K562 (cell line): Measurements from ENCODE around the gene SLC35E1. TPM values are rescaled to one million over a fixed set of nuclear protein-coding genes. Genes with fewer than 3 reads are reported as not detected.

Source experiments
- CREM ChIP-seq: IDR thresholded peaks from 2 replicates; pipeline ENCODE4 v1.6.1; 2014; ENCODE audit warnings: antibody characterized with exemption, low read depth
- CUX1 ChIP-seq: fragments of 200-800 bp; sonication (Bioruptor generic); IDR thresholded peaks from 2 replicates; pipeline ENCODE4 v1.6.1; 2016; ENCODE audit warnings: missing genetic modification characterization, missing compliant biosample characterization
- HMGXB4 ChIP-seq: sonication (generic); formaldehyde crosslinking; IDR thresholded peaks from 2 replicates; pipeline ENCODE4 v1.8.1; 2023; ENCODE audit warnings: mild to moderate bottlenecking, missing genetic modification reagents
- JUND ChIP-seq, 2 experiments: IDR thresholded peaks; 2 replicates in 1 of 2; 3 replicates in 1 of 2; pipeline ENCODE4 v1.6.1; 2011; ENCODE audit warnings: borderline replicate concordance in 2 of 2, low read depth in 2 of 2, low read length in 2 of 2, improper control_type of control experiment in 1 of 2, missing biosample characterization in 1 of 2, missing genetic modification characterization in 1 of 2, missing genetic modification reagents in 1 of 2
- KDM2B ChIP-seq: fragments of 250-450 bp; sonication (Bioruptor Pico); IDR thresholded peaks from 2 replicates; pipeline ENCODE4 v1.8.0; 2021; ENCODE audit warnings: mild to moderate bottlenecking, moderate library complexity
- MYC ChIP-seq, 2 experiments: fragments of 250-450 bp in 1 of 2; sonication (Bioruptor Pico) in 1 of 2; IDR thresholded peaks; 2 replicates each; pipeline versions ENCODE4 v1.5.1 to v1.6.1; 2012 to 2021; ENCODE audit warnings: low read depth in 2 of 2, borderline replicate concordance in 1 of 2, improper control_type of control experiment in 1 of 2, low read length in 1 of 2, mild to moderate bottlenecking in 1 of 2, moderate library complexity in 1 of 2
- TCF3 ChIP-seq: sonication (generic); formaldehyde crosslinking; IDR thresholded peaks from 2 replicates; pipeline ENCODE4 v1.4.0; 2020; ENCODE audit warnings: mild to moderate bottlenecking, missing genetic modification reagents
- ZBTB7A ChIP-seq: IDR thresholded peaks from 2 replicates; pipeline ENCODE4 v1.6.1; 2011; ENCODE audit warnings: low read depth, mild to moderate bottlenecking, low read length, moderate library complexity, borderline replicate concordance; ENCODE audit not compliant: control insufficient read depth
- polyA plus RNA-seq, 8 experiments: library from polyadenylated mRNA; depleted of rRNA in 4 of 8; stranded (reverse) in 5 of 8; unstranded in 3 of 8; fragments of >200 nt; fragmentation: Nextera tagmentation in 2 of 8; fragmentation: Illumina TruSeq in 1 of 8; extraction: Ambion mirVana in 2 of 8; extraction: Trizol in 1 of 8; gene quantifications; 2 replicates each; pipeline versions ENCODE4 v1.2.1 to v1.2.3, GENCODE V29; 2011 to 2014; ENCODE audit warnings: inconsistent platforms in 1 of 8, missing spikeins in 1 of 8
- total RNA-seq, 7 experiments: library from RNA; depleted of rRNA in 6 of 7; stranded (reverse); fragments of >200 nt in 6 of 7; fragmentation: Illumina TruSeq in 2 of 7; extraction: Trizol in 2 of 7; gene quantifications; 2 replicates each; pipeline versions ENCODE4 v1.2.1 to v1.2.3, GENCODE V29; 2011 to 2021; ENCODE audit warnings: low replicate concordance in 1 of 7

Gene SLC35E1
- total and polyA plus RNA-seq, 9 of the 15 experiments (the other 6 are each of a cell fraction or from before 2014, with no cell fraction given) = 15.0 to 40.1 (median 25.7) TPM

DNA sequence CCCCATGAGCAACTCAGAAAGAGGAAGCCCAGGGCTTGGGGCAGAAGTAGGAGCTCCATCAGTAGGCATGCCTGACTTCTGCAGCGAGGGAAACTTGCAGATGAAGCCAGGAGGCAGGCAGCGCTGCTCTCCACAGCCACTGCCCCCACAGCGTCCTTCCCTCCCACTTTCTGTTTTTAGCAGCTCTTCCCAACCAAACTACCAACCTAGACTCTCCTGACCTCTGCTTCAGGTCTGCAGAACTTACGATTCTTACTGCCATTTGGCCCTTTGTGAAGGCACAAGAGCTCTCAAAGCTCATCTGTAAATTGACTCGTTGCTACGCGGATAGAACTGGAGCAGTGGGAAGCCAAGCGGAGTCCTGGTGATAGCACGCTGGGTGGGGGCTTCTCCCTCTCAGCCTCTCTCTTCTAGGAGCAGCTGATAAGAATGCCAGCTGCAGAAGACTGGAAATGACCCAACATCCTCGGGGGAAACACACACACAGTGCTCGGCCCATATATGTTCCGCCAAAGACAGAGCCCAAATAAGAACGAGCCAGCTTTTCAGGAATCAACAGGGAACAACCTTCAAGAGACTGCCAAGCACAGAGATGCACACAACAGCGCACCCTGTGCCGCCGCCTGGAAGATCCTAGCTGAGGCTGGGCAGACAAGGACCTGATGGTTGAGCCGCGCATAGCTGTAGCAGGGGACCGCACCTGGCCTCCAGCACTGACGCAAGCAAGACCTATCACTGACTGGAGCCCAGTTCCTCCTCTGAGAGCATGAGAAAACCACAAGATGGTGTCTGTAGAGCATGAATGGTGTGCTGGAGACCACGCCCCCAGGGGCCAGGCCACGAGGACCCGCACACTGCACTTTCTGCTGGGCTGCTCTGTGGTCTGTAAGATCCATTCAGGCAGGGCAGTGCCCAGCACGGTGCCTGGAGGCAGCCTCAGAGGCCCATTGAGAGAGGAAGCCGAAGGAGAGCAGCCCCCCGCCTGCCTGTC lies 15.9 kb upstream of the SLC35E1 start (continued):
- TF ChIP-seq ZBTB7A (peak; percentile 52; the same call in 1 of the 2 replicates), TCF3 (CRISPR knock-in tag) (peak; percentile 24; the same call in 1 of the 2 replicates), MYC (IDR thresholded peaks at IDR 0.05; ENCODE audit: low read depth, low read length) (peak; percentile 90), MYC (CRISPR knock-in tag; IDR thresholded peaks at IDR 0.05; ENCODE audit: borderline replicate concordance, low read depth) (no peak), CREM (peak; percentile 82), HMGXB4 (no peak), JUND (IDR thresholded peaks at IDR 0.05; ENCODE audit: borderline replicate concordance, low read depth, low read length) (peak; percentile 45; the same call in 1 of the 2 replicates), JUND (tag; IDR thresholded peaks at IDR 0.05; ENCODE audit: borderline replicate concordance, low read depth, low read length) (peak; percentile 5; the same call in 1 of the 3 replicates), CUX1 (no peak), KDM2B (CRISPR knock-in tag) (no peak)
